WTC11 (cell line): ENCODE measurements around the gene VTI1A.

Experiments used
- CBFB ChIP-seq: sonication (generic); formaldehyde crosslinking; IDR thresholded peaks from 2 replicates; pipeline ENCODE4 v1.8.1; 2022; ENCODE audit warnings: mild to moderate bottlenecking, low read depth, missing genetic modification reagents
- ELF4 ChIP-seq: sonication (generic); formaldehyde crosslinking; IDR thresholded peaks from 2 replicates; pipeline ENCODE4 v1.8.1; 2022; ENCODE audit warnings: low read depth, mild to moderate bottlenecking, moderate library complexity, missing genetic modification reagents
- RELA ChIP-seq: sonication (generic); formaldehyde crosslinking; IDR thresholded peaks from 2 replicates; pipeline ENCODE4 v1.8.1; 2022; ENCODE audit warnings: missing genetic modification reagents, mild to moderate bottlenecking, borderline replicate concordance
- USF1 ChIP-seq: sonication (generic); formaldehyde crosslinking; IDR thresholded peaks from 2 replicates; pipeline ENCODE4 v1.8.0; 2022; ENCODE audit warnings: mild to moderate bottlenecking, missing genetic modification reagents
- TF ChIP-seq, protein P1 (sequence below): fragments of 200-600 bp; IDR thresholded peaks from 2 replicates; pipeline ENCODE4 v1.8.0; 2022; ENCODE audit warnings: antibody characterized with exemption

DNA sequence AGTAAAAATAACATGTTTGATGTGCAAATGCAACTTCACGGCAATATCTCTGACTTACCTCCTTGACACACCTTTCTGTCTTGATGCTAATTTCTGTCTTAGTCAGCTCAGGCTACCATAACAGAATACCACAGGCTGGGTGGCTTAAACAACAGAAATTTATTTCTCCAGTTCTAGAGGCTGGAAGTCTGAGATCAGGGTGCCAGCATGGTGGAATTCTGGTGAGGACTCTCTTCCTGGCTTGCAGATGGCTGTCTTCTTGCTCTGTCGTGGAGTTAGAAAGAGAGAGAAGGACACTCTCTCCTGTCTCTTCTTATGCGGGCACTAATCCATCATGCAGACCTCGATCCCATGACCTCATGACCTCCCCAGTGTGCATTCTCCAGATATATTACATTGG, 134.9 kb downstream of the VTI1A start:
- TF ChIP-seq USF1, result no peak
- no peak for TF ChIP-seq ELF4 (CRISPR knock-in tag)
- no peak for TF ChIP-seq CBFB (CRISPR knock-in tag)
- TF ChIP-seq, protein P1, sequence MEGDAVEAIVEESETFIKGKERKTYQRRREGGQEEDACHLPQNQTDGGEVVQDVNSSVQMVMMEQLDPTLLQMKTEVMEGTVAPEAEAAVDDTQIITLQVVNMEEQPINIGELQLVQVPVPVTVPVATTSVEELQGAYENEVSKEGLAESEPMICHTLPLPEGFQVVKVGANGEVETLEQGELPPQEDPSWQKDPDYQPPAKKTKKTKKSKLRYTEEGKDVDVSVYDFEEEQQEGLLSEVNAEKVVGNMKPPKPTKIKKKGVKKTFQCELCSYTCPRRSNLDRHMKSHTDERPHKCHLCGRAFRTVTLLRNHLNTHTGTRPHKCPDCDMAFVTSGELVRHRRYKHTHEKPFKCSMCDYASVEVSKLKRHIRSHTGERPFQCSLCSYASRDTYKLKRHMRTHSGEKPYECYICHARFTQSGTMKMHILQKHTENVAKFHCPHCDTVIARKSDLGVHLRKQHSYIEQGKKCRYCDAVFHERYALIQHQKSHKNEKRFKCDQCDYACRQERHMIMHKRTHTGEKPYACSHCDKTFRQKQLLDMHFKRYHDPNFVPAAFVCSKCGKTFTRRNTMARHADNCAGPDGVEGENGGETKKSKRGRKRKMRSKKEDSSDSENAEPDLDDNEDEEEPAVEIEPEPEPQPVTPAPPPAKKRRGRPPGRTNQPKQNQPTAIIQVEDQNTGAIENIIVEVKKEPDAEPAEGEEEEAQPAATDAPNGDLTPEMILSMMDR, result no peak
- TF ChIP-seq RELA (CRISPR knock-in tag), result no peak
